Neural cell (in vitro differentiated cells): Measurements from ENCODE around the gene NAGK.

Experiments
- CTCF ChIP-seq: fragments of 450-650 bp; IDR thresholded peaks from 2 replicates; pipeline ENCODE4 v1.5.1; 2014; ENCODE audit warnings: antibody characterized with exemption, mild to moderate bottlenecking, moderate library complexity; ENCODE audit not compliant: poor library complexity, severe bottlenecking
- EP300 ChIP-seq: fragments of 450-650 bp; conservative IDR thresholded peaks from 2 replicates; pipeline ENCODE4 v1.6.1; 2014; ENCODE audit warnings: antibody characterized with exemption, mild to moderate bottlenecking, moderate library complexity; ENCODE audit not compliant: poor library complexity, severe bottlenecking
- EZH2 ChIP-seq: fragments of 200-600, 300-800 bp; shearing (Covaris generic), sonication (generic); IDR thresholded peaks from 2 replicates; pipeline ENCODE4 v1.6.1; 2014; ENCODE audit warnings: antibody characterized with exemption, low read length, borderline replicate concordance, mild to moderate bottlenecking; ENCODE audit not compliant: insufficient read depth, poor library complexity, severe bottlenecking
- MXI1 ChIP-seq: fragments of 450-650 bp; conservative IDR thresholded peaks from 2 replicates; pipeline ENCODE4 v1.6.1; 2014; ENCODE audit warnings: antibody characterized with exemption, mild to moderate bottlenecking; ENCODE audit not compliant: poor library complexity, severe bottlenecking
- POLR2AphosphoS5 ChIP-seq: IDR thresholded peaks from 2 replicates; pipeline ENCODE4 v1.6.1; 2012
- RAD21 ChIP-seq: fragments of 450-650 bp; conservative IDR thresholded peaks from 2 replicates; pipeline ENCODE4 v1.6.1; 2014; ENCODE audit warnings: antibody characterized with exemption, mild to moderate bottlenecking, moderate library complexity
- REST ChIP-seq: IDR thresholded peaks from 2 replicates; pipeline ENCODE4 v1.6.1; 2012; ENCODE audit warnings: borderline replicate concordance
- SMC3 ChIP-seq: fragments of 450-650 bp; conservative IDR thresholded peaks from 2 replicates; pipeline ENCODE4 v1.6.1; 2014; ENCODE audit warnings: antibody characterized with exemption, mild to moderate bottlenecking, moderate library complexity; ENCODE audit not compliant: poor library complexity
- TAF1 ChIP-seq: IDR thresholded peaks from 2 replicates; pipeline ENCODE4 v1.6.1; 2012; ENCODE audit warnings: low read depth

DNA sequence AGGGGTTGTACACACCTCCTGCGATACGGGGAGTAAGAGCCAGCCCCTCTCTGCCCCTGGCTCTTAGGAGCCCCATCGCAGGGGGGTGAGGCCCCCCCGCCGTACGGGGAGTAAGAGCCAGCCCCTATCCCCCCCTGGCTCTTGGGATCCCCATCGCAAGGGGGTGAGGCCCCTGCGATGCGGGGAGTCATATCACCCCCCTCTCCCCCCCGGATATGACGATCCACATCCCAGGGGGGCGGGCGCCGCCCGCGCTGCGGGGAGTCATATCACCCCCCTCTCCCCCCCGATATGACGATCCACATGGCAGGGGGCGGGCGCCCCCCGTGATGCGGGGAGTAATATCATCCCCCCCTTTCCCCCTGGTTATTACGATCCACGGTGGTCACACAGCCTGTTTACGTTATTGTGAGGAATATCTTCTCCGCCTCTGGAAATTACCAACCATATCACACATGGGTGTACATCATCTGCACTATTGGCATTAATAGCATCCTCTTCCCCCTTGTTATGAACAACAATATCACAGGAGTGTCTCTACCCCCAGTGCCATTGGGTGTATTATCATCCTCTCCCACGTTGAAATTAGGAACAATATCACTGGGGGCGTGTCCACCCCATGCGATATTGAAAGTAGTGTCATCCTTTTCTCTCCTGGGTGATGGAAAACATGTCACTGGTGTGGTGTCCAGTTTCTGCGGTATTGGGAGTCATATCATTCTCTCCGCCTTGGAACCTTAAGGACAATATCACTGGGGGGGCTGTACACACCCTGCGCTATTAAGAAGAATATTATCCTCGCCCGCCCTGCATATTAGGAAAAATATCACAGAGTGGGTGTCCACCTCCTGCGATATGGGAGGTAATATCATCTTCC, 24.7 kb upstream of the NAGK start:
- TF ChIP-seq CTCF: no peak
- TF ChIP-seq REST: no peak
- no peak for TF ChIP-seq SMC3
- no peak for TF ChIP-seq POLR2AphosphoS5
- no peak for TF ChIP-seq EZH2
- TF ChIP-seq EP300: no peak
- TF ChIP-seq RAD21: no peak
- no peak for TF ChIP-seq TAF1
- no peak for TF ChIP-seq MXI1
